Skeletal muscle tissue (tissue), 4 donors: ENCODE measurements around the gene RXFP4. TPM values are rescaled to one million over a fixed set of nuclear protein-coding genes. Genes with fewer than 3 reads are reported as not detected.
A peak's percentile ranks its signal among the peaks of the same experiment; 100 is the strongest.

Experiments used
- H3K27ac ChIP-seq: one replicate; pipeline ENCODE4 v1.7.0; 2013; ENCODE audit warnings: mild to moderate bottlenecking, low read depth, low read length, inconsistent platforms
- H3K27me3 ChIP-seq, 3 donors: one replicate each; pipeline ENCODE4 v1.7.0; 2013; ENCODE audit warnings: low read length in 3 of 3; ENCODE audit not compliant: control insufficient read depth in 3 of 3, insufficient read depth in 3 of 3
- H3K36me3 ChIP-seq, 3 donors: one replicate each; pipeline ENCODE4 v1.7.0; 2013; ENCODE audit warnings: low read length in 3 of 3; ENCODE audit not compliant: control insufficient read depth in 3 of 3, insufficient read depth in 3 of 3
- H3K4me1 ChIP-seq, 3 donors: one replicate each; pipeline ENCODE4 v1.7.0; 2013; ENCODE audit warnings: low read length in 3 of 3, mild to moderate bottlenecking in 3 of 3; ENCODE audit not compliant: control insufficient read depth in 3 of 3, insufficient read depth in 3 of 3
- H3K4me3 ChIP-seq, 3 donors: one replicate each; pipeline ENCODE4 v1.7.0; 2013; ENCODE audit warnings: low read length in 3 of 3
- H3K9ac ChIP-seq, 3 donors: one replicate each; pipeline ENCODE4 v1.7.0; 2013; ENCODE audit warnings: low read length in 3 of 3, mild to moderate bottlenecking in 3 of 3, moderate library complexity in 2 of 3, low read depth in 1 of 3
- H3K9me3 ChIP-seq, 3 donors: one replicate each; pipeline ENCODE4 v1.7.0; 2013; ENCODE audit warnings: low read length in 3 of 3; ENCODE audit not compliant: control insufficient read depth in 3 of 3
- total RNA-seq: library from RNA; depleted of rRNA; stranded (reverse); fragments of >200 nt; gene quantifications from one replicate; pipeline ENCODE4 v1.2.3, GENCODE V29; 2014
- donor health status: Osteomylitis.

Gene RXFP4
- total RNA-seq, 1 donor from 2014 or later, result not detected

DNA sequence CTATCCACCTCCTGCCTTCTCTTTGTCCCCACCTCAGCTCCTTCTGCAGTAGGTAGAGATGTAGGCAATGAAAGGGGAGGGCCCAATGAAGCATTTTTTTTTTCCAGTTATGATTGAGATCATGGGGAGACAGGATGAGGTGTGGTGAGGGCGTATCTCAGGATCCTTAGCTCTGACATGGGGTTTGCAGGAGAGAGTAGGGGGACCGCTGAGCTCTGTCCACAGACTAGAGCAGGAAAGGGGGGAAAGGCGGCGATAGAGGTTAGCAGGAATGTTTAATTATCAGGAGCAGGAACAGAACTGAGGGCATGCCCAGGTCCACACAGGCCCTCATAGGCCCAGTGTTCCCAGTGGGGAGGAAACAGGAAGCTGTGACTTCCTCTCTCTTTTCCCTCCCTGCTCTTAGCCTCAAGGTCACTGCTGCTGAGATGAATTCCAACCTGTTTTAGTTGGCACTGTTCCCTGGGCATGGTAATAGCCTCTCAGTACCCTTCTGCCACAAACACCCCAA, 901 bp upstream of the RXFP4 start:
- Histone ChIP-seq H3K27me3 (no peaks in the 10 kb centered on the region), H3K9ac (no peak overlapping the region), H3K4me1 (peaks cover 37 to 49% (median 39%) of the 10 kb centered on the region in 3 donors), H3K9me3 (no peaks in the 10 kb centered on the region), H3K4me3 (no peak overlapping the region), H3K36me3 (no peaks in the 10 kb centered on the region), H3K27ac (no peak overlapping the region)

DNA sequence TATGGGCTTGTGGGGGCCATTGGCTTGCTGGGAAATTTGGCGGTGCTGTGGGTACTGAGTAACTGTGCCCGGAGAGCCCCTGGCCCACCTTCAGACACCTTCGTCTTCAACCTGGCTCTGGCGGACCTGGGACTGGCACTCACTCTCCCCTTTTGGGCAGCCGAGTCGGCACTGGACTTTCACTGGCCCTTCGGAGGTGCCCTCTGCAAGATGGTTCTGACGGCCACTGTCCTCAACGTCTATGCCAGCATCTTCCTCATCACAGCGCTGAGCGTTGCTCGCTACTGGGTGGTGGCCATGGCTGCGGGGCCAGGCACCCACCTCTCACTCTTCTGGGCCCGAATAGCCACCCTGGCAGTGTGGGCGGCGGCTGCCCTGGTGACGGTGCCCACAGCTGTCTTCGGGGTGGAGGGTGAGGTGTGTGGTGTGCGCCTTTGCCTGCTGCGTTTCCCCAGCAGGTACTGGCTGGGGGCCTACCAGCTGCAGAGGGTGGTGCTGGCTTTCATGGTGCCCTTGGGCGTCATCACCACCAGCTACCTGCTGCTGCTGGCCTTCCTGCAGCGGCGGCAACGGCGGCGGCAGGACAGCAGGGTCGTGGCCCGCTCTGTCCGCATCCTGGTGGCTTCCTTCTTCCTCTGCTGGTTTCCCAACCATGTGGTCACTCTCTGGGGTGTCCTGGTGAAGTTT, 550 bp downstream of the RXFP4 start:
- Histone ChIP-seq H3K4me1 (peaks cover 37 to 49% (median 39%) of the 10 kb centered on the region in 3 donors), H3K9ac (peak overlapping the region in 1 of 3 donors; percentile 43), H3K27me3 (no peaks in the 10 kb centered on the region), H3K36me3 (peaks cover 6 to 11% (median 11%) of the 10 kb centered on the region in 3 donors), H3K4me3 (peak overlapping the region in 1 of 3 donors; percentile 13), H3K9me3 (no peaks in the 10 kb centered on the region), H3K27ac (no peak overlapping the region)

DNA sequence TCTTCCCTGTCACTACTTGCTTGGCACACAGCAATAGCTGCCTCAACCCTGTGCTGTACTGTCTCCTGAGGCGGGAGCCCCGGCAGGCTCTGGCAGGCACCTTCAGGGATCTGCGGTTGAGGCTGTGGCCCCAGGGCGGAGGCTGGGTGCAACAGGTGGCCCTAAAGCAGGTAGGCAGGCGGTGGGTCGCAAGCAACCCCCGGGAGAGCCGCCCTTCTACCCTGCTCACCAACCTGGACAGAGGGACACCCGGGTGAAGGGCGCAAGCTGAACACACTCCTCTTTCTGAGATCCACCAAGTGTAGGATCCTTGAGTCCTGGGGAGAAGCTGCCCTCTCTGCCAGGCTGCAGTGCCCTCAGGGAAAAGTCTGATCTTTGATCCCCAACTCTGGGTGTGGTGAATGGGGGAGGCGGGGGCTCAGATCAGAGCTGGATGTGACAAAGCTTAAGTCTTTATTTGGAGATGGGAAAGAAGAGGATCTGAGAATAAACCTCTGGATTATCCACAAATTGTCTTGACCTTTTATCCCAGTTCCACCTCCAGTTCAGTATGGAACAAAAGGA, 1.2 kb downstream of the RXFP4 start:
- Histone ChIP-seq H3K4me1 (peaks cover 37 to 49% (median 39%) of the 10 kb centered on the region in 3 donors), H3K36me3 (peaks cover 12 to 18% (median 17%) of the 10 kb centered on the region in 3 donors), H3K4me3 (no peak overlapping the region), H3K9ac (peak overlapping the region in 2 of 3 donors; percentile 20 to 40), H3K27me3 (no peaks in the 10 kb centered on the region), H3K27ac (no peak overlapping the region), H3K9me3 (no peaks in the 10 kb centered on the region)

DNA sequence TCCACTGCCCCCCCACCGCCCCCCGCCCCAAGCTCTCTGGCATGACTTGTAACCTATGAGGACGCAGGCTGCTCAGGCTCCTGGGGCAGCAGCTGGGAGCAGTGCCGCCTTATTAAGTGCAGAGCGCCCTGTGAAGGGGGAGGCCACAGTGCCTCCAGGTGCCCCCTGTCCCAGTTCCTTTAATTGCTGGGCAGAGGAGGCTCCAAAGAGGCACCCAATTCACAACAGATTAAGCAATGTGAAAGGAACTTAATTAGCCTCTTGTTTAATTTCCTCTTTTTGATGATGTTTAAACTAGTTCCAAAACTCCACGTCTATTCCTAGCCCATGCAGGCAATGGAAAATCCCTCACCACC, 3.0 kb downstream of the RXFP4 start:
- no peaks in the 10 kb centered on the region for H3K9me3 ChIP-seq
- peaks cover 34 to 41% (median 39%) of the 10 kb centered on the region in 3 donors for H3K4me1 ChIP-seq
- peaks cover 17 to 30% (median 27%) of the 10 kb centered on the region in 3 donors for H3K36me3 ChIP-seq
- H3K4me3 ChIP-seq, result no peak overlapping the region
- H3K27ac ChIP-seq, result no peak overlapping the region
- H3K27me3 ChIP-seq, result no peaks in the 10 kb centered on the region
- no peak overlapping the region for H3K9ac ChIP-seq

DNA sequence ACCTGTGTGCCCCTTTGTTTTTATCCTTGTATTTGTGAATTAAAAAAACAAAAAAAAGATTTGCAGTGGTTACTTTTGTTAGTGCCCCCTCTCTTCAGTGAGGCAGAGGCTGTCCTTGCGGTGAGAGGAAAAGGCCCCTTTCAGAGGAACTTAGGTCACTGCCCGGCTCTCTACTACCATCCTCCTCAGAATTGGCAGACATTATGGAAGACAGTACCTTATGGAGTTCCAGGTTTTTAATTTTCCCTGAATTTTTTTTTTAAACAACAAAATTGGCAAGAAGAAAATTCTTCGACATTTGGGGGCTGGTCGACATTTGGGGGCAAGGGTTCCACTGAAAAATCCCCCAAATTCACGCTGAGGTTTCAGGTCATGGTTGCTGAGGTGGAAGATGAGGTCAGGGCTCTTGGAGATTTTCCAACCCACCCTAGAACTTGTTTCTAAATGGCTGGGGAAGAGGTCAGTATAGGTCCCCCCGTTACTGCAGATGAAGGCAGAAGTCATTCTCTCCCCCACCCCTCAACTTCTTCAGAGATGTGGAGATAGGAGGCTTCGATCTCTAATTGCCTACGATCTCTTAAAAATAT, 5.3 kb downstream of the RXFP4 start:
- H3K9ac ChIP-seq, result peak overlapping the region in 1 of 3 donors; percentile 33
- H3K9me3 ChIP-seq, result no peaks in the 10 kb centered on the region
- peaks cover 35 to 49% (median 47%) of the 10 kb centered on the region in 3 donors for H3K36me3 ChIP-seq
- H3K4me3 ChIP-seq, result no peak overlapping the region
- no peak overlapping the region for H3K27ac ChIP-seq
- H3K4me1 ChIP-seq, result peaks cover 18 to 26% (median 26%) of the 10 kb centered on the region in 3 donors
- no peaks in the 10 kb centered on the region for H3K27me3 ChIP-seq

DNA sequence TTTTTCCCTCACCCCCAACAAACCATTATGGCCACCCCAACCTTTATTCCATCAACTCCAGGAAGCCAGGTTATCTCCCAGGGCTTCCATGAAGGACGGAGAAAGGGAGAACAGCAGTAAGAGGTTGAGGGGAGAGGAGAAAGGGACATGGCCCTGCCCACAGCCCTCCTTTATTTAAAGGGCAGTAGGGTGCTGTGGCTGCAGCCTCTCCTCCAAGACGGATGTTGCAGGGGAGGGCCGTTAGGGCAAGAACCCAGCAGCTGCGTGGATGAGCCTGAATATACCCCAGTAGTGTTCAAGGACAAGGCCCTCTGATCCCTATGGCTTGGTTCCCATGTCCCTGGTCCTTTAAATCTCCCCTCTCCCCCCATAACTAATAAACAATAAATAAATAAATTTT, 5.9 kb downstream of the RXFP4 start:
- Histone ChIP-seq H3K9ac (no peak overlapping the region), H3K4me1 (peaks cover 18 to 28% (median 25%) of the 10 kb centered on the region in 3 donors), H3K27ac (no peak overlapping the region), H3K36me3 (peaks cover 41 to 55% (median 53%) of the 10 kb centered on the region in 3 donors), H3K27me3 (no peaks in the 10 kb centered on the region), H3K4me3 (no peak overlapping the region), H3K9me3 (no peaks in the 10 kb centered on the region)

DNA sequence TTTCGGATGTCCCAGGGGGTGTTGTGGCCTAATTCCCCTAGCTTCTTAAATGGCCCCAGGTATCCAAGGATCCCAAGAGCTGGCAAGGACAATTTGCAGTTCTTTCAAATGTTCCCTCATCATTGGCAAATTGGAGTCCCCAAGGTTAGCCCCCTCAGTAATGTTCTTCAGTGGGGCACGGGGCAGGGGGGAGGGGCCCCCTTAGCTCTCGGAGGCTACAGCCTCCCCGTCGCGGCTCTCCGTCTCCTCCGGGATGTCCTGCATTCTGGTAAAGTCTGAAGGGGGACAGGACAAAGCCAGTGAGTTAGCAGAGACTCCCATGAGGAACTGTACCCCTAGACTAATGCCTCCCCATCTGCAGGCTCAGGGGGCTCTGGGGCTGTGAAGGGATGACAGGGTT, 6.3 kb downstream of the RXFP4 start:
- Histone ChIP-seq H3K9ac (no peak overlapping the region), H3K36me3 (peaks cover 45 to 59% (median 57%) of the 10 kb centered on the region in 3 donors), H3K4me1 (peaks cover 19 to 29% (median 25%) of the 10 kb centered on the region in 3 donors), H3K27ac (no peak overlapping the region), H3K9me3 (no peaks in the 10 kb centered on the region), H3K27me3 (no peaks in the 10 kb centered on the region), H3K4me3 (no peak overlapping the region)

DNA sequence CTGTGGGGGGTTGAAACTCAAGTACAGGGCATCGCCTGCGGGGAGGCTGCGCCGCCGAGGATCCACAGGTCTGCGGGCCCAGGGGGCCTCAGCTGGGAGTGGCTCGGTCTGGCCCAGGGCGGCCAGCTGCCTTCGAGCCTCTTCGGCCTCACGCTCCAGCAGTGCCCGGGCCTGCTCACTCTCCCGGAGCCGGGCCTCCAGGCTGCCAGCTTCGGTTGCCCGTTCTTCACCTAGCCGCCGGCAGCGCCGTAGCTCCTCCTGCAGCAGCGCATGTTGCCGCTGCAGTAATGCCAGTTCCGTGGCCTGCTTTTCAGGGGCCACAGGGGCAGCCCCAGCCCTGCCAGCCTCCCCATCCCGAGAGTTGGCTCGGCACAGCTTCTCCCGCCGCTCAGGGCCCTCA, 9.4 kb downstream of the RXFP4 start:
- H3K36me3 ChIP-seq, result peaks cover 58 to 79% (median 78%) of the 10 kb centered on the region in 3 donors

DNA sequence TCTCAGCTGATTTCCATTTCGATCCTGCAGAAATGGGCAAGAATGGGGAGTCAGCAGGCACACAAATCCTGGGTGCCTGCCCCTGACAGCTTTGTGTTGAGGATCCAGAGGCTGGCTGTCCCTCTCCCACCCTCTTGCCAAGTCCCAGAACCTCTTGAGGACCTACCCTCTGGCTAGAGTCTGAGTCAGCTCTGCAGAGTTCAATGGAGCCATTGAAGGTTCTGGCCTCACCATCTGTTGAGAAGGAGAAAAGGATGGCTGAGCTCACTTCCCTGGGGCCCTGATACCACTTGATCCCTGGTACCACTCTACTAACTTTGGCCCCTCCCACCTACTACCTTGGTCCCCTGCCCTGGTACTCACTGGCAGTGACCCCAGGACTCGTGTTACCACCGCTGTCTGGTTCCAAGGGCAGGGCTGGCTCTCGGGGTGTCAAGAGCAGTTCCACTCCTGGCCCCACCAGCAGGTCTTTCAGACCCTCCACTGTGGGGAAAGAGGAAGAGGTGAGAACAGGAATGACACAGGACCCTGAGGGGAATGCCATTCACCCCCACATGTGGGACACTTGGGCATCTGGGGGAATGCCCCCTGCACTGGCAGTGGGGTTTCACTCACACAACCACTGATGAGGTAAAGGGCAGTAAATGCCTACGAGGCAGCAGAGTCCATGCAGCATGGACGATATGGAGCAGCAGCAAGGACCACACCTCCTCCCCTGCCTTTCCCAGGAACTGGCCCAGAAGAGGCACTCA, 10.5 kb downstream of the RXFP4 start:
- peaks cover 9 to 12% (median 10%) of the 10 kb centered on the region in 3 donors for H3K4me1 ChIP-seq
- peak overlapping the region in 2 of 3 donors; percentile 8 to 12 for H3K9ac ChIP-seq
- peaks cover 53 to 73% (median 69%) of the 10 kb centered on the region in 3 donors for H3K36me3 ChIP-seq
- H3K27ac ChIP-seq, result no peak overlapping the region
- no peaks in the 10 kb centered on the region for H3K9me3 ChIP-seq
- no peaks in the 10 kb centered on the region for H3K27me3 ChIP-seq
- H3K4me3 ChIP-seq, result no peak overlapping the region

More for the DNA sequence above, 9.4 kb downstream of the RXFP4 start:
- no peak overlapping the region for H3K4me3 ChIP-seq
- H3K9ac ChIP-seq, result no peak overlapping the region
- H3K27ac ChIP-seq, result no peak overlapping the region
- peaks cover 9 to 12% (median 10%) of the 10 kb centered on the region in 3 donors for H3K4me1 ChIP-seq
- no peaks in the 10 kb centered on the region for H3K9me3 ChIP-seq
- H3K27me3 ChIP-seq, result no peaks in the 10 kb centered on the region
